T-cell (primary cell): ENCODE data around the gene GPR179. TPM values are rescaled to one million over a fixed set of nuclear protein-coding genes. Genes with fewer than 3 reads are reported as not detected.

Experiments used
- ATAC-seq, 4 experiments: fragments of 200-7000 bp in 3 of 4; fragments of 150-1000 bp in 1 of 4; cut with Tn5 transposase; replicated peaks in 1 of 4; 1 replicate in 3 of 4; 2 replicates in 1 of 4; pipeline ENCODE4 v1.10.0; 2021; ENCODE audit warnings: moderate library complexity in 3 of 4, mild to moderate bottlenecking in 2 of 4, moderate number of reproducible peaks in 1 of 4
- CTCF ChIA-PET, 2 donors: fragments of 300-600 bp; sonication (Branson Sonifier 250); formaldehyde crosslinking; loops; one replicate each; lab custom pipeline; 2022; ENCODE audit warnings: antibody characterized with exemption in 2 of 2; lab: Charles Lee
- POLR2A ChIA-PET, 2 donors: fragments of 300-600 bp; sonication (Branson Sonifier 250); formaldehyde crosslinking; loops; one replicate each; lab custom pipeline; 2022; ENCODE audit warnings: antibody characterized with exemption in 2 of 2; lab: Charles Lee
- DNase-seq, 35 experiments: peaks; one replicate each; pipeline versions ENCODE4 v3.0.0 to v3.0.0-alpha.2; 2013 to 2023
- H3K27ac ChIP-seq: one replicate; pipeline ENCODE4 v1.5.1; 2013; ENCODE audit warnings: low read length
- H3K27me3 ChIP-seq, 2 experiments: replicated peaks in 1 of 2; 1 replicate in 1 of 2; 2 replicates in 1 of 2; pipeline versions ENCODE4 v1.6.1 to v1.7.0; 2013; ENCODE audit warnings: low read length in 1 of 2, mixed read lengths in 1 of 2; ENCODE audit not compliant: control insufficient read depth in 2 of 2, insufficient read depth in 2 of 2; ENCODE audit errors: extremely low read depth in 1 of 2
- H3K36me3 ChIP-seq, 2 donors: 1 replicate in 1 of 2; 2 replicates in 1 of 2; pipeline versions ENCODE4 v1.6.1 to v1.7.0; 2013; ENCODE audit warnings: low read length in 1 of 2; ENCODE audit not compliant: control insufficient read depth in 2 of 2, insufficient read depth in 1 of 2; ENCODE audit errors: extremely low read depth in 1 of 2
- H3K4me1 ChIP-seq, 2 experiments: 1 replicate in 1 of 2; 2 replicates in 1 of 2; pipeline versions ENCODE4 v1.6.1 to v1.7.0; 2013; ENCODE audit warnings: low read length in 2 of 2, mixed read lengths in 1 of 2; ENCODE audit not compliant: insufficient read depth in 2 of 2, control insufficient read depth in 1 of 2; ENCODE audit errors: extremely low read depth in 1 of 2
- H3K4me3 ChIP-seq, 2 donors: 1 replicate in 1 of 2; 2 replicates in 1 of 2; pipeline versions ENCODE4 v1.5.1 to v1.7.0; 2013; ENCODE audit warnings: mild to moderate bottlenecking in 2 of 2, low read length in 1 of 2, moderate library complexity in 1 of 2; ENCODE audit not compliant: control insufficient read depth in 1 of 2; ENCODE audit errors: extremely low read depth in 1 of 2
- H3K9me3 ChIP-seq: 2 replicates; pipeline ENCODE4 v1.7.0; 2013
- H3K27ac Mint-ChIP-seq, 2 donors: one replicate each; pipeline ENCODE4 v1.8.0; 2020 to 2021; ENCODE audit warnings: mild to moderate bottlenecking in 2 of 2, mixed read lengths in 2 of 2
- H3K27me3 Mint-ChIP-seq, 2 donors: one replicate each; pipeline ENCODE4 v1.8.0; 2021 to 2022; ENCODE audit warnings: mixed read lengths in 2 of 2
- H3K36me3 Mint-ChIP-seq: one replicate; pipeline ENCODE4 v1.8.0; 2021; ENCODE audit warnings: mixed read lengths
- H3K4me1 Mint-ChIP-seq, 3 donors: one replicate each; pipeline ENCODE4 v1.8.0; 2020 to 2022; ENCODE audit warnings: mixed read lengths in 3 of 3, mild to moderate bottlenecking in 1 of 3
- H3K4me3 Mint-ChIP-seq, 3 donors: one replicate each; pipeline ENCODE4 v1.8.0; 2020 to 2022; ENCODE audit warnings: mild to moderate bottlenecking in 3 of 3, mixed read lengths in 3 of 3, moderate library complexity in 3 of 3
- H3K9me3 Mint-ChIP-seq, 3 donors: one replicate each; pipeline ENCODE4 v1.8.0; 2020 to 2022; ENCODE audit warnings: mixed read lengths in 3 of 3
- WGBS: methylation state at CpG from one replicate; pipeline ENCODE4 v1.1.5; 2013; ENCODE audit warnings: missing lambda C conversion rate; ENCODE audit not compliant: insufficient coverage; 5-methylcytosine and 5-hydroxymethylcytosine counted together
- total RNA-seq, 35 experiments: library from RNA in 6 of 35; stranded (reverse) in 6 of 35; fragments of 120-200 nt in 1 of 35; gene quantifications; one replicate each; pipeline versions ENCODE4 v1.2.1 to v1.2.4 and lab custom pipeline; 2013 to 2026

Gene GPR179
- total RNA-seq, 5 donors from 2014 or later (not counting 1 experiment from before 2014, with no cell fraction given) = 0.03 to 0.53 (median 0.08) TPM; not detected in 1

GRCh38 chr17:38353668-38354067 lies 9.9 kb upstream of the GPR179 start:
- ATAC-seq = no peak
- Mint-ChIP-seq H3K36me3 (no peaks in the 10 kb centered on the region), H3K4me1 (peaks cover 61 to 64% (median 62%) of the 10 kb centered on the region in 3 donors), H3K9me3 (no peaks in the 10 kb centered on the region), H3K27me3 (no peaks in the 10 kb centered on the region), H3K27ac (no peak overlapping the region), H3K4me3 (peak overlapping the region; percentile 78 to 82 (median 80))
- Histone ChIP-seq H3K4me3 (no peak overlapping the region), H3K27ac (no peak overlapping the region), H3K4me1 (peaks cover 3 to 24% of the 10 kb centered on the region in 2 experiments), H3K36me3 (no peaks in the 10 kb centered on the region), H3K27me3 (no peaks in the 10 kb centered on the region), H3K9me3 (no peaks in the 10 kb centered on the region)
- 94% methylated on average over 10 of the region's 13 CpGs for WGBS
- DNase-seq = no peak
- ChIA-PET POLR2A (interaction anchor here in 1 of 2 donors (0.5 kb wide), 1 partner anchor 100 kb away, joined by 5 read pairs; no protein-coding TSS in a partner anchor), CTCF (interaction anchor here in 1 of 2 donors (1.2 kb wide), 1 partner anchor 61 kb away, joined by 3 read pairs; no protein-coding TSS in a partner anchor)

DNA sequence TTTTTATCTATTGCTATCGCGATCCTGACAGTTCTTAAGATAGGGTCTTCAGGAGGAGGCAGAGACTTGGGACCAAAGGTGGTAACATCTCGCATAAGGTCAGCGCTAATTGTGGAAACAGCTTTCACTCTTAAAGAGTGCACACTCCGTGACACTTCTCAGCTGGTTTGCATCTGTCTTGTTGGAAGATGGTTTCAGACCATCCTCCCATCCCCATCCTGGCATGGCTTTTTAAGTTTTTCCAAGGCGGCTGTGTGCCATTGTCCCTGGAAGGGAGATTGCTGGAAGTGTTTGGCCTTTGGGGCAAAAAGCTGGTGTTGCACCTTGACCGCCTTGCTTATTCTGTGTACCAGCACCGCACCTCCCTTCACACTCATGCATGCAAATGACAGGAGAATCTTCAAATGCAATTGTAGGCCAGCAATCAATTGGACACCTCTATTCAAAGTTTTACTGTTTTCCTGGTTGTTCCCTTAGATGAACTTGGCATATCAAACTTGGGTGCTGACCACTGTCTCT lies 9.4 kb upstream of the GPR179 start:
- H3K27me3 Mint-ChIP-seq = no peaks in the 10 kb centered on the region
- CTCF ChIA-PET = interaction anchor here in 1 of 2 donors (0.7 to 0.8 kb wide), 2 partner anchors 48 to 71 kb away, joined by 3 read pairs; no protein-coding TSS in a partner anchor
- POLR2A ChIA-PET = interaction anchor here in 1 of 2 donors (0.7 kb wide), 1 partner anchor 11 kb away, joined by 6 read pairs; no protein-coding TSS in a partner anchor

DNA sequence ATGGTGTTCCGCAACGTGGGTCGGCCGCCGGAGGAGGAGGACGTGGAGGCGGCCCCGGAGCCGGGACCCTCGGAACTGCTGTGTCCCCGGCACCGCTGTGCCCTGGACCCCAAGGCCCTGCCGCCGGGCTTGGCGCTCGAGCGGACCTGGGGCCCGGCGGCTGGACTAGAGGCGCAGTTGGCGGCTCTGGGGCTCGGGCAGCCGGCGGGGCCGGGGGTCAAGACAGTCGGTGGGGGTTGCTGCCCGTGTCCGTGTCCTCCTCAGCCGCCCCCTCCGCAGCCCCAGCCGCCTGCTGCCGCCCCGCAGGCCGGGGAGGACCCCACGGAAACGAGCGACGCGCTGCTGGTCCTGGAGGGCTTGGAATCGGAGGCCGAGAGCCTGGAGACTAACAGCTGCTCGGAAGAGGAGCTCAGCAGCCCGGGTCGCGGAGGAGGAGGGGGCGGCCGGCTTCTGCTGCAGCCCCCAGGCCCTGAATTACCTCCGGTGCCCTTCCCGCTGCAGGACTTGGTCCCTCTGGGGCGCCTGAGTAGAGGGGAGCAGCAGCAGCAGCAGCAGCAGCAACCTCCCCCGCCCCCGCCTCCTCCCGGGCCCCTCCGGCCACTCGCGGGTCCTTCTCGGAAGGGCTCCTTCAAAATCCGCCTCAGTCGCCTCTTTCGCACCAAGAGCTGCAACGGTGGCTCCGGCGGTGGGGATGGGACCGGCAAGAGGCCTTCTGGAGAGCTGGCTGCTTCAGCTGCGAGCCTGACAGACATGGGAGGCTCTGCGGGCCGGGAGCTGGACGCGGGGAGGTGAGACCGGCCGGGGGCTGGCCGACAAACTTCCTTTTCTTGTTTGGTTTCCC lies 8.7 kb upstream of the GPR179 start:
- H3K4me1 Mint-ChIP-seq = peaks cover 54 to 55% (median 55%) of the 10 kb centered on the region in 3 donors

More for the DNA sequence above, 9.4 kb upstream of the GPR179 start:
- no peaks in the 10 kb centered on the region for H3K27me3 ChIP-seq
- Mint-ChIP-seq H3K27ac (no peak overlapping the region), H3K36me3 (no peaks in the 10 kb centered on the region), H3K4me1 (peaks cover 58 to 61% (median 58%) of the 10 kb centered on the region in 3 donors), H3K9me3 (no peaks in the 10 kb centered on the region), H3K4me3 (peak overlapping the region; percentile 78 to 82 (median 80))
- ATAC-seq (no peak), DNase-seq (no peak)
- H3K27ac ChIP-seq = no peak overlapping the region
- H3K4me3 ChIP-seq = peak overlapping the region; percentile 60 to 61
- peaks cover 3 to 24% of the 10 kb centered on the region in 2 experiments for H3K4me1 ChIP-seq
- no peaks in the 10 kb centered on the region for H3K36me3 ChIP-seq
- H3K9me3 ChIP-seq = no peaks in the 10 kb centered on the region
- 50% methylated on average over 1 of the region's 8 CpGs for WGBS

GRCh38 chr17:38351412-38352222 lies 7.9 kb upstream of the GPR179 start, which contains the start of gene SOCS7:
Gene SOCS7 (plus strand): TSS chr17:38351844. CDS start chr17:38352053, 209 bp downstream.
- H3K36me3 ChIP-seq = no peaks in the 10 kb centered on the region
- POLR2A ChIA-PET = interaction anchor here in 1 of 2 donors (0.7 kb wide), 1 partner anchor 743 kb away, joined by 21 read pairs; no protein-coding TSS in a partner anchor
- no peaks in the 10 kb centered on the region for H3K9me3 ChIP-seq
- H3K27ac ChIP-seq = peak within 1 kb of the TSS; percentile 65
- H3K4me3 ChIP-seq = peak within 1 kb of the TSS; percentile 62 to 68
- H3K4me1 ChIP-seq = peaks cover 3 to 24% of the 10 kb centered on the region in 2 experiments
- ATAC-seq = peak; percentile 91 to 93 (median 92)
- Mint-ChIP-seq H3K36me3 (no peaks in the 10 kb centered on the region), H3K9me3 (no peaks in the 10 kb centered on the region), H3K4me1 (peaks cover 45 to 46% (median 46%) of the 10 kb centered on the region in 3 donors), H3K27ac (peak within 1 kb of the TSS; percentile 94 to 96), H3K4me3 (peak within 1 kb of the TSS; percentile 95 to 97 (median 95)), H3K27me3 (no peaks in the 10 kb centered on the region)
- DNase-seq = peak; percentile 77 to 97 (median 89)
- no peaks in the 10 kb centered on the region for H3K27me3 ChIP-seq
- WGBS = 3% methylated on average over 73 of the region's 84 CpGs
- CTCF ChIA-PET = interaction anchor here (0.6 to 4.3 kb wide), 6 partner anchors 9 to 415 kb away, joined by 3 to 41 read pairs (median 4); no protein-coding TSS in a partner anchor

More for the DNA sequence above, 8.7 kb upstream of the GPR179 start:
- H3K36me3 Mint-ChIP-seq = no peaks in the 10 kb centered on the region
- H3K9me3 ChIP-seq = no peaks in the 10 kb centered on the region
- ATAC-seq = peak in 2 of 4 experiments; percentile 1 to 3
- H3K27ac Mint-ChIP-seq = no peak overlapping the region
- no peak overlapping the region for H3K27ac ChIP-seq
- H3K4me3 Mint-ChIP-seq = peak overlapping the region; percentile 78 to 82 (median 80)
- peaks cover 3 to 24% of the 10 kb centered on the region in 2 experiments for H3K4me1 ChIP-seq
- H3K36me3 ChIP-seq = no peaks in the 10 kb centered on the region
- H3K9me3 Mint-ChIP-seq = no peaks in the 10 kb centered on the region
- H3K27me3 ChIP-seq = no peaks in the 10 kb centered on the region
- H3K4me3 ChIP-seq = peak overlapping the region; percentile 60 to 61
- ChIA-PET POLR2A (interaction anchor here in 1 of 2 donors (0.7 kb wide), 1 partner anchor 11 kb away, joined by 6 read pairs; no protein-coding TSS in a partner anchor), CTCF (interaction anchor here in 1 of 2 donors (0.6 to 1.6 kb wide), 5 partner anchors 8 to 415 kb away, joined by 3 to 10 read pairs (median 3); no protein-coding TSS in a partner anchor)
- no peaks in the 10 kb centered on the region for H3K27me3 Mint-ChIP-seq
- WGBS = 1% methylated on average over 72 of the region's 72 CpGs
- DNase-seq = peak in 14 of 35 experiments; percentile 2 to 27 (median 10)

DNA sequence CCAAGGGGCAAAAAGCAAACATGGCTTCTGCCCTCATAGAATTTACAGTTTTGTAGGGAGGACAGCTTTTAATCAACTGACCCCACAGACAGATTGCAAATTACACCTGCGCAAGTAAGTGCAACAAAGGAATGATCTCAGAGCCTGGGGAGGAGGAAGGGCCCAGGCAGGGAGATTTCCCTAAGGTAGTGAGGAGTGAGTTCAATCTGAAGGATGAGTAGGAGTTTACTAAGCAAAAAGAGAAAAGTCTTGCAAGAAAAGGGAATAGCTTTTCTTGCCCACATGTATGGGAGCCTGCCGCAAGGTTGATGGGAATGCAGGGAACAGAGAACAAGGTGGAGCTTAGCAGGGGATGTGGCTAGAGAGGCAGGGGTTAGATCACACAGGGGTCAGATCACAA lies 6.3 kb upstream of the GPR179 start:
- no peak overlapping the region for H3K27ac ChIP-seq
- peaks cover 3 to 22% of the 10 kb centered on the region in 2 experiments for H3K4me1 ChIP-seq
- CTCF ChIA-PET = interaction anchor here (0.6 to 4.3 kb wide), 6 partner anchors 9 to 64 kb away, joined by 6 to 51 read pairs (median 12); no protein-coding TSS in a partner anchor
- no peaks in the 10 kb centered on the region for H3K36me3 ChIP-seq
- H3K27me3 ChIP-seq = peaks cover 0 to 3% of the 10 kb centered on the region in 2 experiments
- DNase-seq (no peak), ATAC-seq (no peak)
- POLR2A ChIA-PET = no interaction called here
- Mint-ChIP-seq H3K27me3 (peaks cover 0 to 2% of the 10 kb centered on the region in 2 donors), H3K27ac (no peak overlapping the region), H3K36me3 (no peaks in the 10 kb centered on the region), H3K4me1 (peaks cover 32 to 36% (median 36%) of the 10 kb centered on the region in 3 donors), H3K9me3 (no peaks in the 10 kb centered on the region), H3K4me3 (peak overlapping the region in 1 of 3 donors; percentile 25)
- H3K9me3 ChIP-seq = no peaks in the 10 kb centered on the region
- no peak overlapping the region for H3K4me3 ChIP-seq
- WGBS = 75% methylated on average over 1 of the region's 2 CpGs
